Neural cell (in vitro differentiated cells): ENCODE data around the gene TAOK3. TPM values are rescaled to one million over a fixed set of nuclear protein-coding genes. Genes with fewer than 3 reads are reported as not detected.

ENCODE experiments used
- H2AFZ ChIP-seq: fragments of 200-600, 300-800 bp; sonication (generic), shearing (Covaris generic); 2 replicates; pipeline ENCODE4 v1.6.0; 2014; ENCODE audit warnings: low read depth, mild to moderate bottlenecking, antibody characterized with exemption, low read length, moderate library complexity
- H3F3A ChIP-seq: fragments of 200-600 bp; shearing (Covaris generic); 2 replicates; pipeline ENCODE4 v1.6.1; 2016; ENCODE audit warnings: mild to moderate bottlenecking, moderate library complexity, mixed read lengths, antibody characterized with exemption, low read length; ENCODE audit not compliant: insufficient read depth, poor library complexity, severe bottlenecking
- H3K27ac ChIP-seq: fragments of 200-600, 300-800 bp; sonication (generic), shearing (Covaris generic); 2 replicates; pipeline ENCODE4 v1.5.1; 2014; ENCODE audit warnings: mild to moderate bottlenecking, low read length, moderate library complexity
- H3K27me3 ChIP-seq: fragments of 300-800, 200-600 bp; sonication (generic), shearing (Covaris generic); 2 replicates; pipeline ENCODE4 v1.6.0; 2014; ENCODE audit warnings: mild to moderate bottlenecking, low read depth, low read length, moderate library complexity; ENCODE audit not compliant: insufficient read depth
- H3K36me3 ChIP-seq: fragments of 300-800, 200-600 bp; sonication (generic), shearing (Covaris generic); 2 replicates; pipeline ENCODE4 v1.5.1; 2014; ENCODE audit warnings: mild to moderate bottlenecking, antibody characterized with exemption, low read length, moderate library complexity; ENCODE audit not compliant: insufficient read depth
- H3K4me2 ChIP-seq: fragments of 300-800, 200-600 bp; sonication (generic), shearing (Covaris generic); 2 replicates; pipeline ENCODE4 v1.6.0; 2014; ENCODE audit warnings: mild to moderate bottlenecking, low read length
- H3K4me3 ChIP-seq: fragments of 300-800, 200-600 bp; sonication (generic), shearing (Covaris generic); 2 replicates; pipeline ENCODE4 v1.5.1; 2014; ENCODE audit warnings: mild to moderate bottlenecking, low read length, moderate library complexity
- H3K79me2 ChIP-seq: fragments of 200-600 bp; shearing (Covaris generic); replicated peaks from 2 replicates; pipeline ENCODE4 v1.6.0; 2014; ENCODE audit warnings: mild to moderate bottlenecking, low read length, moderate library complexity; ENCODE audit not compliant: insufficient read depth
- H3K9ac ChIP-seq: fragments of 300-800, 200-600 bp; sonication (generic), shearing (Covaris generic); 2 replicates; pipeline ENCODE4 v1.6.1; 2016; ENCODE audit warnings: mild to moderate bottlenecking, low read length, mixed read lengths
- H3K9me2 ChIP-seq: fragments of 200-600 bp; shearing (Covaris generic); 2 replicates; pipeline ENCODE4 v1.6.1; 2016; ENCODE audit warnings: mild to moderate bottlenecking, low read length, mixed read lengths; ENCODE audit not compliant: insufficient read depth
- H3K9me3 ChIP-seq: fragments of 200-600, 300-800 bp; sonication (generic), shearing (Covaris generic); 2 replicates; pipeline ENCODE4 v1.6.1; 2016; ENCODE audit warnings: mild to moderate bottlenecking, mixed run types, low read length, moderate library complexity, mixed read lengths
- H4K20me1 ChIP-seq: fragments of 200-600 bp; shearing (Covaris generic); 2 replicates; pipeline ENCODE4 v1.6.1; 2016; ENCODE audit warnings: mild to moderate bottlenecking, mixed run types; ENCODE audit not compliant: insufficient read depth
- EP300 ChIP-seq: fragments of 450-650 bp; conservative IDR thresholded peaks from 2 replicates; pipeline ENCODE4 v1.6.1; 2014; ENCODE audit warnings: antibody characterized with exemption, mild to moderate bottlenecking, moderate library complexity; ENCODE audit not compliant: poor library complexity, severe bottlenecking
- EZH2 ChIP-seq: fragments of 200-600, 300-800 bp; shearing (Covaris generic), sonication (generic); IDR thresholded peaks from 2 replicates; pipeline ENCODE4 v1.6.1; 2014; ENCODE audit warnings: antibody characterized with exemption, low read length, borderline replicate concordance, mild to moderate bottlenecking; ENCODE audit not compliant: insufficient read depth, poor library complexity, severe bottlenecking
- MXI1 ChIP-seq: fragments of 450-650 bp; conservative IDR thresholded peaks from 2 replicates; pipeline ENCODE4 v1.6.1; 2014; ENCODE audit warnings: antibody characterized with exemption, mild to moderate bottlenecking; ENCODE audit not compliant: poor library complexity, severe bottlenecking
- POLR2AphosphoS5 ChIP-seq: IDR thresholded peaks from 2 replicates; pipeline ENCODE4 v1.6.1; 2012
- RAD21 ChIP-seq: fragments of 450-650 bp; conservative IDR thresholded peaks from 2 replicates; pipeline ENCODE4 v1.6.1; 2014; ENCODE audit warnings: antibody characterized with exemption, mild to moderate bottlenecking, moderate library complexity
- REST ChIP-seq: IDR thresholded peaks from 2 replicates; pipeline ENCODE4 v1.6.1; 2012; ENCODE audit warnings: borderline replicate concordance
- SMC3 ChIP-seq: fragments of 450-650 bp; conservative IDR thresholded peaks from 2 replicates; pipeline ENCODE4 v1.6.1; 2014; ENCODE audit warnings: antibody characterized with exemption, mild to moderate bottlenecking, moderate library complexity; ENCODE audit not compliant: poor library complexity
- TAF1 ChIP-seq: IDR thresholded peaks from 2 replicates; pipeline ENCODE4 v1.6.1; 2012; ENCODE audit warnings: low read depth
- polyA plus RNA-seq: library from polyadenylated mRNA; depleted of rRNA; stranded (reverse); fragments of >200 nt; gene quantifications from 2 replicates; pipeline ENCODE4 v1.2.3, GENCODE V29; 2014
- TF ChIP-seq, protein P1 (sequence below): fragments of 450-650 bp; IDR thresholded peaks from 2 replicates; pipeline ENCODE4 v1.5.1; 2014; ENCODE audit warnings: antibody characterized with exemption, mild to moderate bottlenecking, moderate library complexity; ENCODE audit not compliant: poor library complexity, severe bottlenecking

TAOK3 gene
- polyA plus RNA-seq, 1 donor from 2014 or later: 148 TPM

GRCh38 chr12:118307069-118307954 lies 65.4 kb downstream of the TAOK3 start:
- H3K36me3 ChIP-seq: no peaks in the 10 kb centered on the region
- no peak overlapping the region for H2AFZ ChIP-seq
- no peaks in the 10 kb centered on the region for H3K9me3 ChIP-seq
- no peak for TF ChIP-seq MXI1
- TF ChIP-seq, protein P1, sequence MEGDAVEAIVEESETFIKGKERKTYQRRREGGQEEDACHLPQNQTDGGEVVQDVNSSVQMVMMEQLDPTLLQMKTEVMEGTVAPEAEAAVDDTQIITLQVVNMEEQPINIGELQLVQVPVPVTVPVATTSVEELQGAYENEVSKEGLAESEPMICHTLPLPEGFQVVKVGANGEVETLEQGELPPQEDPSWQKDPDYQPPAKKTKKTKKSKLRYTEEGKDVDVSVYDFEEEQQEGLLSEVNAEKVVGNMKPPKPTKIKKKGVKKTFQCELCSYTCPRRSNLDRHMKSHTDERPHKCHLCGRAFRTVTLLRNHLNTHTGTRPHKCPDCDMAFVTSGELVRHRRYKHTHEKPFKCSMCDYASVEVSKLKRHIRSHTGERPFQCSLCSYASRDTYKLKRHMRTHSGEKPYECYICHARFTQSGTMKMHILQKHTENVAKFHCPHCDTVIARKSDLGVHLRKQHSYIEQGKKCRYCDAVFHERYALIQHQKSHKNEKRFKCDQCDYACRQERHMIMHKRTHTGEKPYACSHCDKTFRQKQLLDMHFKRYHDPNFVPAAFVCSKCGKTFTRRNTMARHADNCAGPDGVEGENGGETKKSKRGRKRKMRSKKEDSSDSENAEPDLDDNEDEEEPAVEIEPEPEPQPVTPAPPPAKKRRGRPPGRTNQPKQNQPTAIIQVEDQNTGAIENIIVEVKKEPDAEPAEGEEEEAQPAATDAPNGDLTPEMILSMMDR: no peak
- TF ChIP-seq EP300: no peak
- H3K27ac ChIP-seq: no peak overlapping the region
- H3K27me3 ChIP-seq: no peaks in the 10 kb centered on the region
- no peak overlapping the region for H3K9ac ChIP-seq
- no peaks in the 10 kb centered on the region for H3K79me2 ChIP-seq
- no peaks in the 10 kb centered on the region for H4K20me1 ChIP-seq
- no peaks in the 10 kb centered on the region for H3K9me2 ChIP-seq
- H3K4me3 ChIP-seq: no peak overlapping the region
- no peaks in the 10 kb centered on the region for H3F3A ChIP-seq
- H3K4me2 ChIP-seq: no peak overlapping the region

GRCh38 chr12:118304093-118304492 lies 68.6 kb downstream of the TAOK3 start:
- H3K4me2 ChIP-seq: no peak overlapping the region
- H3K4me3 ChIP-seq: no peak overlapping the region
- no peaks in the 10 kb centered on the region for H3K36me3 ChIP-seq
- H3K27me3 ChIP-seq: no peaks in the 10 kb centered on the region
- H3F3A ChIP-seq: no peaks in the 10 kb centered on the region
- no peaks in the 10 kb centered on the region for H3K9me3 ChIP-seq
- H3K9ac ChIP-seq: no peak overlapping the region
- H3K79me2 ChIP-seq: no peaks in the 10 kb centered on the region
- TF ChIP-seq SMC3 (no peak), MXI1 (no peak), EP300 (no peak), RAD21 (no peak), REST (no peak), EZH2 (no peak), TAF1 (no peak), POLR2AphosphoS5 (no peak)
- TF ChIP-seq, protein P1: no peak
- H3K9me2 ChIP-seq: no peaks in the 10 kb centered on the region
- no peak overlapping the region for H2AFZ ChIP-seq
- H3K27ac ChIP-seq: no peak overlapping the region
- no peaks in the 10 kb centered on the region for H4K20me1 ChIP-seq
